ENCODE data around the gene SMO.

The SMO gene

DNA sequence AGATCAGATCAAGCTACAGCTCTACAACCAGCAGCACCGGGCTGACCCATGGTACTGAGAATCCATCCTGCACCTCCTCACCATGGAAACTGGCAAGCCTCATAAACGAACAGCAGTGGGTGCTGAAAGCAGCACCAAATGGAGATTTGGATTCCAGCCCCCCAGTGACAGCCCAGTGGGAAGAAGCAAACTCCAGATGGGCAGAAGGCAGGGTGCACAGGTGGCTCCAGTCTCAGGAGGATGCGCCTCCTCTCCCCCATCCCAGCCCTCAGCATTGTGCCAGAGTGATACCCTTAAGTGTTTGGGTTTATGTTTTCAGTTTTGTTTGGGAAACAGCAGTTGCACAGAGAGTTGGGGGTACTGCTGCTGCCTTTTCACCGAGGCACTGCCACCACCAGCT, 20.6 kb upstream of the SMO start:
- Histone ChIP-seq H4K20me1 (ENCODE audit: insufficient read depth, low read length) (no peaks in the 10 kb centered on the region), H3K4me3 (ENCODE audit: low read depth in 1 of 2, low read length in 2 of 2) (no peak overlapping the region), H3K79me2 (ENCODE audit: insufficient read depth, low read length) (no peaks in the 10 kb centered on the region), H2AFZ (ENCODE audit: low read depth, low read length) (no peak overlapping the region), H3K27ac (ENCODE audit: low read length) (no peak overlapping the region), H3K27me3 (ENCODE audit: insufficient read depth, low read length, poor library complexity) (no peaks in the 10 kb centered on the region), H3K9me3 (ENCODE audit: insufficient read depth, low read length, severe bottlenecking) (no peaks in the 10 kb centered on the region), H3K4me2 (ENCODE audit: insufficient read depth, low read length) (no peak overlapping the region), H3K9ac (ENCODE audit: low read depth, low read length) (no peak overlapping the region), H3K36me3 (ENCODE audit: insufficient read depth, low read length) (no peaks in the 10 kb centered on the region), H3K4me1 (ENCODE audit: insufficient read depth, low read length) (no peaks in the 10 kb centered on the region)
- TF ChIP-seq, protein P1, sequence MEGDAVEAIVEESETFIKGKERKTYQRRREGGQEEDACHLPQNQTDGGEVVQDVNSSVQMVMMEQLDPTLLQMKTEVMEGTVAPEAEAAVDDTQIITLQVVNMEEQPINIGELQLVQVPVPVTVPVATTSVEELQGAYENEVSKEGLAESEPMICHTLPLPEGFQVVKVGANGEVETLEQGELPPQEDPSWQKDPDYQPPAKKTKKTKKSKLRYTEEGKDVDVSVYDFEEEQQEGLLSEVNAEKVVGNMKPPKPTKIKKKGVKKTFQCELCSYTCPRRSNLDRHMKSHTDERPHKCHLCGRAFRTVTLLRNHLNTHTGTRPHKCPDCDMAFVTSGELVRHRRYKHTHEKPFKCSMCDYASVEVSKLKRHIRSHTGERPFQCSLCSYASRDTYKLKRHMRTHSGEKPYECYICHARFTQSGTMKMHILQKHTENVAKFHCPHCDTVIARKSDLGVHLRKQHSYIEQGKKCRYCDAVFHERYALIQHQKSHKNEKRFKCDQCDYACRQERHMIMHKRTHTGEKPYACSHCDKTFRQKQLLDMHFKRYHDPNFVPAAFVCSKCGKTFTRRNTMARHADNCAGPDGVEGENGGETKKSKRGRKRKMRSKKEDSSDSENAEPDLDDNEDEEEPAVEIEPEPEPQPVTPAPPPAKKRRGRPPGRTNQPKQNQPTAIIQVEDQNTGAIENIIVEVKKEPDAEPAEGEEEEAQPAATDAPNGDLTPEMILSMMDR (IDR thresholded peaks at IDR 0.05; ENCODE audit: borderline replicate concordance, extremely low read depth, low read length, poor library complexity, severe bottlenecking), result no peak
- no peak for ATAC-seq (ENCODE audit: insufficient read depth, low read depth)
- no peak for DNase-seq

DNA sequence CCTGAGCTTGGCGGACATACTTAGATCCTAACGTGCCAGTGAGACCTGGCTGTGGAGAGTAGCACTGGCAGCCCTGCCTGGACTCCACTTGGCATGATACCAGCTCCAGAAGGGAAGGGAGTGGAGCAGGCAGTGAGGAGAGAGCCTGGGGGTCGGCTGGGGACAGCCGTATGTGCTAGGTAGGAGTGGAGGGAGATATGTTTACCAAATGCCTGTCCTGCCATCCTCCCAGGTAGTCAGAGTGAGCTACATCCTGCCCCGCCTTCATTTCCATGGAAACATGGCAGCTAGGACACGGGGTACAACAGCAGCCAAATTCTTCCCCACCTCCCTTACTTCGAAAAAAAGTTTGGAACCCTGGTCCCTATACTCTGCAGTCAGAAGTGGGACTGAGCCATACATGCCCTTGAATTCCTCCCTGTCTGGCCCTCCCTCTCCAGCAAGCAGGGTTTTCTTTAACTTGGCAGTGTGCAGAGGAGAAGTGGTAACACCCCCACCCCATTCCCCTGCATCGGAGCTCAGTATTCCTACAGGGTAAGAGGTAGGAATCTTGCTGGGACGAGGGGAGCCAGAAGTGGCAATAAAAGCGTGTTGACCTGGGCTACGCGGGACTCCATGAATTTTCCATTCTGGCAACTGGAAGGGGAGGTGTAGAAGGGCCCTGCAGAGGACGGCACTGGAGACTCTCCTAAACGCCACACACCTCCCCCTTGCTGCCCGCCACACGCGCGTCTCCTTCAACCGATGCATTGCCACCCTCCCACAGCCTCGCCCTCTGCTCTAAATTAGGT, 20.0 kb upstream of the SMO start:
- H3K9ac ChIP-seq (ENCODE audit: low read depth, low read length), result no peak overlapping the region
- H3K27ac ChIP-seq (ENCODE audit: low read length), result no peak overlapping the region
- ATAC-seq (ENCODE audit: insufficient read depth, low read depth), result no peak
- TF ChIP-seq, protein P1 (IDR thresholded peaks at IDR 0.05; ENCODE audit: borderline replicate concordance, extremely low read depth, low read length, poor library complexity, severe bottlenecking), result no peak
- TF ChIP-seq EZH2 (IDR thresholded peaks at IDR 0.05; ENCODE audit: borderline replicate concordance, low read depth, low read length, severe bottlenecking), result no peak
- no peaks in the 10 kb centered on the region for H3K9me3 ChIP-seq (ENCODE audit: insufficient read depth, low read length, severe bottlenecking)
- DNase-seq, result no peak
- H4K20me1 ChIP-seq (ENCODE audit: insufficient read depth, low read length), result no peaks in the 10 kb centered on the region
- no peaks in the 10 kb centered on the region for H3K79me2 ChIP-seq (ENCODE audit: insufficient read depth, low read length)
- no peak overlapping the region for H3K4me2 ChIP-seq (ENCODE audit: insufficient read depth, low read length)
- no peaks in the 10 kb centered on the region for H3K4me1 ChIP-seq (ENCODE audit: insufficient read depth, low read length)
- H3K27me3 ChIP-seq (ENCODE audit: insufficient read depth, low read length, poor library complexity), result no peaks in the 10 kb centered on the region
- no peak overlapping the region for H3K4me3 ChIP-seq (ENCODE audit: low read depth in 1 of 2, low read length in 2 of 2)
- no peak overlapping the region for H2AFZ ChIP-seq (ENCODE audit: low read depth, low read length)
- no peaks in the 10 kb centered on the region for H3K36me3 ChIP-seq (ENCODE audit: insufficient read depth, low read length)

DNA sequence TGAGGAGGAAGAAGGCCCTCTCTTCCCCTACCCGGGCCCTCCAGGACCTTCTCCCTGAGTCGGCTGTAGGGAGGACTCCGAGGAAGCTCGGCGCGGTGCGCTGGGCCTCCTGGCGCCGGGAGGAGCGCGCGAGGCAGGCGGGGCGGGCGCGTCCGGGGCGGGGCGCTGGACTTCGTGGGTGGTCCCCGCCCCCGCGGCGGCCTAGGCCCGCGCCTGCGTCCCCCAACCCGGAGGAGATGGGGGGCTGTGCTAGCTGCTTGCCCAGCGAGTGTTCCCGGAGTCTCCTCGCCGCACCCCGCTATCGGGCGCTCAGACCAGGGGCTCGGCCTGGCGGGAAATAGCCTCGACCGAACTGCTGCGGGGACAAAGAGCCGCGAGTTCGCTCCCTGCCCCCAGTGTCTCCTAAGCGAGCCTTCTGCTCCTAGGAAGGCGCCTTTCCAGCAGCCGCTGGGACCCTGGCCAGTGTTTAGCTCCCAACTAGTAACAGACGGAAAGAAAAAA, 19.2 kb upstream of the SMO start:
- Histone ChIP-seq H3K4me2 (ENCODE audit: insufficient read depth, low read length) (no peak overlapping the region), H3K4me3 (ENCODE audit: low read depth in 1 of 2, low read length in 2 of 2) (no peak overlapping the region), H3K4me1 (ENCODE audit: insufficient read depth, low read length) (no peaks in the 10 kb centered on the region), H3K79me2 (ENCODE audit: insufficient read depth, low read length) (no peaks in the 10 kb centered on the region), H3K27me3 (ENCODE audit: insufficient read depth, low read length, poor library complexity) (no peaks in the 10 kb centered on the region), H3K9ac (ENCODE audit: low read depth, low read length) (no peak overlapping the region), H2AFZ (ENCODE audit: low read depth, low read length) (no peak overlapping the region), H3K9me3 (ENCODE audit: insufficient read depth, low read length, severe bottlenecking) (no peaks in the 10 kb centered on the region), H4K20me1 (ENCODE audit: insufficient read depth, low read length) (no peaks in the 10 kb centered on the region), H3K27ac (ENCODE audit: low read length) (no peak overlapping the region), H3K36me3 (ENCODE audit: insufficient read depth, low read length) (no peaks in the 10 kb centered on the region)
- ATAC-seq (ENCODE audit: insufficient read depth, low read depth), result no peak
- no peak for TF ChIP-seq EZH2 (IDR thresholded peaks at IDR 0.05; ENCODE audit: borderline replicate concordance, low read depth, low read length, severe bottlenecking)
- TF ChIP-seq, protein P1 (IDR thresholded peaks at IDR 0.05; ENCODE audit: borderline replicate concordance, extremely low read depth, low read length, poor library complexity, severe bottlenecking), result no peak
- DNase-seq, result no peak
